UCSD-AML1 (cell line): ENCODE results near the gene ZNF316.
"Not testable (repeated sequence)": the region's sequence is repeated elsewhere in the genome, so short reads cannot be mapped to it uniquely, and the experiment has no call there.

ENCODE experiments used
- DNase-seq: peaks from one replicate; lab custom pipeline; 2025; ENCODE audit not compliant: unreplicated experiment; lab: John Stamatoyannopoulos, UW

The ZNF316 gene

GRCh38 chr7:6621195-6622133 is 15.7 kb upstream of the ZNF316 start:
- no peak for DNase-seq

- no peak for DNase-seq
Observed at GRCh38 chr7:6622134-6622710, 14.9 kb upstream of the ZNF316 start.

GRCh38 chr7:6623589-6624245 is 13.4 kb upstream of the ZNF316 start:
- no peak for DNase-seq

GRCh38 chr7:6624246-6624611 is 12.9 kb upstream of the ZNF316 start:
- no peak for DNase-seq

GRCh38 chr7:6628045-6628444 is 9.1 kb upstream of the ZNF316 start:
- no peak for DNase-seq

GRCh38 chr7:6630007-6630849 is 6.9 kb upstream of the ZNF316 start:
- no peak for DNase-seq

- no peak for DNase-seq
Observed at GRCh38 chr7:6631605-6632004, 5.5 kb upstream of the ZNF316 start.

- no peak for DNase-seq
Observed at GRCh38 chr7:6634021-6634420, 3.1 kb upstream of the ZNF316 start.

- not testable (repeated sequence) for DNase-seq
Observed at GRCh38 chr7:6634971-6635370, 2.1 kb upstream of the ZNF316 start.

- peak; percentile 47 for DNase-seq
Observed at GRCh38 chr7:6637544-6638229, 569 bp downstream of the ZNF316 start.

- DNase-seq = no peak
Observed at GRCh38 chr7:6639032-6639431, 1.9 kb downstream of the ZNF316 start.

GRCh38 chr7:6639627-6640026 is 2.5 kb downstream of the ZNF316 start:
- DNase-seq = no peak

- no peak for DNase-seq
Observed at GRCh38 chr7:6640246-6640721, 3.2 kb downstream of the ZNF316 start.

GRCh38 chr7:6641305-6642035 is 4.4 kb downstream of the ZNF316 start:
- DNase-seq = no peak

GRCh38 chr7:6642239-6642839 is 5.2 kb downstream of the ZNF316 start:
- DNase-seq = no peak

- DNase-seq = no peak
Observed at GRCh38 chr7:6642861-6643640, 5.9 kb downstream of the ZNF316 start.

- DNase-seq = no peak
Observed at GRCh38 chr7:6643915-6644625, 7.0 kb downstream of the ZNF316 start.

GRCh38 chr7:6644728-6645127 is 7.6 kb downstream of the ZNF316 start:
- no peak for DNase-seq
